ENCODE results near the gene ZNF14. TPM values are rescaled to one million over a fixed set of nuclear protein-coding genes. Genes with fewer than 3 reads are reported as not detected.
A peak's percentile ranks its signal among the peaks of the same experiment; 100 is the strongest.
"Not testable (repeated sequence)": the region's sequence is repeated elsewhere in the genome, so short reads cannot be mapped to it uniquely, and the experiment has no call there.

Gene ZNF14
- total RNA-seq, 8 experiments from 2014 or later = 3.7 to 13.9 (median 12.4) TPM

DNA sequence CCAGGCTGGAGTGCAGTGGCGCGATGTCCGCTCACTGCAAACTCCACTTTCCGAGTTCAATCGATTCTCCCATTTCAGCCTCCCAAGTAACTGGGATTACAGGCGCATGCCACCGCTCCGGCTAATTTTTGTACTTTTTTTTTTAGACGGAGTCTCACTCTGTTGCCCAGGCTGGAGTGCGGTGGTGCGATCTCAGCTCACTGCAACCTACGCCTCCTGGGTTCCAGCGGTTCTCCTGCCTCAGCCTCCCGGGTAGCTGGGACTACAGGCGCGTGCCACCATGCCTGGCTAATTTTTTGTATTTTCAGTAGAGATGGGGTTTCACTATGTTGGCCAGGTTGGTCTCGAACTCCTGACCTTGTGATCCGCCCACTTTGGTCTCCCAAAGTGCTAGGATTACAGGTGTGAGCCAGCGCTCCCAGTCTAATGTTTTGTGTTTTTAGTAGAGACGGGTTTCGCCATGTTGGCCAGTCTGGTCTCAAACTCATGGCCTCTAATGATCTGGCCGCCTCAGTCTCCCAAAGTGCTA lies 67.4 kb downstream of the ZNF14 start:
- H3K4me3 ChIP-seq; ATAC-seq (replicated peaks in 6 of 8); H3K27ac ChIP-seq; in situ Hi-C loops (cut with MboI; ENCODE audit: low pct_unique_long_range_greater_than_20kb in 2 of 9, low sequenced_read_pairs in 9 of 9, unreplicated experiment in 9 of 9): not testable (repeated sequence)
- peaks cover 10 to 14% of the 10 kb centered on the region in 2 donors for H3K4me1 ChIP-seq (replicated peaks in 1 of 2)
- 87 to 98% (median 96%) methylated on average over 4 to 16 of the region's 22 CpGs for WGBS, 10 experiments

DNA sequence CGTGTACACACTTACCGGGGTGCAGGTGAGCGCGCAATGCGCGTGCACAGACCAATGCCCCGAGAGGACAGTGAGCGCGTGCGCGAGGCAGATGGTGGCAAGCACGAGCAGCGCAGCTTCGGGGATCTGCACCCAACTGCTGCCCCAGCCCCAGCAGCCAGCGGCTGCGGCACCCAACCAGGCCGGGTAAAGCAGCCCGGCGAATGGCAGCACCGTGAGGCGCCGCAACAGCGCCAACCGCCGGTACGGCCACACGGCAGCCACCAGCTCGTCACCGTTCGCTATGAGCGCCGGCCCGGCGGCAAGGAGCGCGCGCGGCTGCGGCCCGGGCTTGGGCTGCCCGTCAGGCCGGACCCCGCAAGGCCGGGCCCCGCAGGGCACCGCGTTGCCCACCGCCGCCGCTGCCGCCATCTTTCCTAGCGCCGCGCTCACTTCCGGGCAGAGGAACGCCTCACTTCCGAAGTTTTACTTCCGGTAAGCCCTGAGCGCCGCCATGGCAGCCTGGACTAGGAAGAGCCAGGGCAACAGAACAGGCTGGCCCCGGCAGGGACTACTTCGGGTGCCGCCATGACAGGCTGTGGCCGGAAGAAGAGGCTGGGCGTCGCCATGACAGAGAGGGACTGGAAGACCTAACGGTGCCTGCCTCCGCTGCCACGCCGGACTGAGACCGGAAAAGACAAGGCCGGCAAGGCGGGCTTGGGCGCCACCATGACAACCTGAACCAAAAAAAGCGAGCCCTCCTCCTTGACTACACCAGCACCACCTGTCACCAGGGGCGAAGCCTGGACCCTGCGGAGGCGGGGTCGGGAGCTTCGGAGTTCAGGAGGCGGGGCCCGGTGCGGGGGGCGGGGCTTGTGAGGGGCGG lies 69.4 kb downstream of the ZNF14 start, which contains the start of gene ATP13A1:
Gene ATP13A1, minus strand, starts transcription at position 421 of the 865 bp plus-strand sequence. Its CDS starts 10 bp downstream, at position 411.
- Histone ChIP-seq H3K27ac (peak within 1 kb of the TSS; percentile 95 to 97), H3K4me1 (replicated peaks in 1 of 2) (peaks cover 10 to 14% of the 10 kb centered on the region in 2 donors), H3K4me3 (peak within 1 kb of the TSS; percentile 68 to 96 (median 87))
- in situ Hi-C loops (cut with MboI; ENCODE audit: low pct_unique_long_range_greater_than_20kb in 2 of 9, low sequenced_read_pairs in 9 of 9, unreplicated experiment in 9 of 9) = no loop called here
- ATAC-seq (replicated peaks in 6 of 8) = peak; percentile 77 to 94 (median 93)
- 0% methylated on average over 1 to 12 of the region's 85 CpGs; no CpG with 5 or more reads in 5 of the 10 experiments for WGBS, 10 experiments

DNA sequence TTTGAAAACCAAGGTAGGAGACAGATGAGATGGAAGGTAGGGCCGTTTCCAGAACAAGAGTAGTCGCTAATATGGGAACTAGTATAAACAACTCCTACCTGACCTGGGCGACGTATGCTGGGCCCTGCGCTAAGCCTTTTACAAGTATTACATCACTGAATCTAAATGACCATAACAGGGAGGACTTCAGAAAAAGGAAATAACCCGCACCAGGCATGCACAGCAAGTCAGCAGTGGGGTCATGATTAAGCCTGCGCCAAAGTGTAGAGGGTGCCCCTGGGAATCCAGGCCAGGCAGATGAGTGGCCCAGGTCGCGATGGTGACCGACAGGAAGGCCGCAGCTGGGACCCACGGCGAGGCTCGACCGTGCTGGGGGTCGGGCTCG lies 70.0 kb downstream of the ZNF14 start:
- ATAC-seq (replicated peaks in 6 of 8) = peak in 2 of 8 experiments; percentile 6 to 8
- Histone ChIP-seq H3K4me3 (peak overlapping the region; percentile 68 to 96 (median 87)), H3K27ac (peak overlapping the region; percentile 95 to 97), H3K4me1 (replicated peaks in 1 of 2) (peaks cover 10 to 12% of the 10 kb centered on the region in 2 donors)
- WGBS, 10 experiments = 0 to 46% (median 28%) methylated on average over 1 to 9 of the region's 17 CpGs; no CpG with 5 or more reads in 3 of the 10 experiments
- in situ Hi-C loops (cut with MboI; ENCODE audit: low pct_unique_long_range_greater_than_20kb in 2 of 9, low sequenced_read_pairs in 9 of 9, unreplicated experiment in 9 of 9) = no loop called here

- peaks cover 10 to 12% of the 10 kb centered on the region in 2 donors for H3K4me1 ChIP-seq (replicated peaks in 1 of 2)
- ATAC-seq (replicated peaks in 6 of 8) = no peak
- 40 to 93% (median 73%) methylated on average over 1 to 4 of the region's 8 CpGs; no CpG with 5 or more reads in 4 of the 10 experiments for WGBS, 10 experiments
- peak overlapping the region; percentile 95 to 97 for H3K27ac ChIP-seq
- in situ Hi-C loops (cut with MboI; ENCODE audit: low pct_unique_long_range_greater_than_20kb in 2 of 9, low sequenced_read_pairs in 9 of 9, unreplicated experiment in 9 of 9) = no loop called here
- peak overlapping the region; percentile 68 to 96 (median 87) for H3K4me3 ChIP-seq
Observed at GRCh38 chr19:19662344-19662743, 70.6 kb downstream of the ZNF14 start.

DNA sequence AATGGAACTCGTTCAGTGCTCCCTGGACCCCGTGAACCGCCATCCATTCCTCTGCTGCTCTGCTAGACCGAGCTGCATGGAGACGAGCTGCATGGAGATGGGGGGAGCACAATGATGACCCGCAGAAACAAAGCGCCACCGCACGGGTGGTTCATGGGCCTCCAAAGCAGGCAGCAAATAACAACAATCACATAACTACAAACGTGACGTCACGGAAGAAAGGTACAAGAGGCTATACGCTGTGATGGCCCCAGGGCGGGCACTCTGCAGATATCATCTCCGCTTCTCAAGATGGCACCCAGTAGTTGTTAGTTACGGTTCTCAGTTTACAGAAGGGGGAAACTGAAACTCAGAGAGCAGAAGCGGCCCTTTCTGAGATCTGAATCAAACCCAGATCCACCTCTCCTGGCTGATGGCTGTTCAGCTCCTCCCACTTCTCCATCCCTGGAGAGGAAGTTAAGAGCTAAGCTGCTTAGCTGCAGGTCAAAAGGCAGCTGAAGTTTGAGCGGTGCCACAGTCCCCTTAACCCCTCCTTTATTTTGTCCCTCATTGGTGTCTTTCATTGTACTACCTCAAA lies 71.1 kb downstream of the ZNF14 start:
- H3K4me3 ChIP-seq = peak overlapping the region in 2 of 5 donors; percentile 68 to 95
- in situ Hi-C loops (cut with MboI; ENCODE audit: low pct_unique_long_range_greater_than_20kb in 2 of 9, low sequenced_read_pairs in 9 of 9, unreplicated experiment in 9 of 9) = no loop called here

GRCh38 chr19:19661141-19661674 lies 71.7 kb downstream of the ZNF14 start:
- in situ Hi-C loops (cut with MboI; ENCODE audit: low pct_unique_long_range_greater_than_20kb in 2 of 9, low sequenced_read_pairs in 9 of 9, unreplicated experiment in 9 of 9) = no loop called here
- Histone ChIP-seq H3K4me3 (no peak overlapping the region), H3K4me1 (replicated peaks in 1 of 2) (peaks cover 10 to 12% of the 10 kb centered on the region in 2 donors), H3K27ac (no peak overlapping the region)
- WGBS, 10 experiments = 69 to 100% (median 91%) methylated on average over 2 to 9 of the region's 10 CpGs; no CpG with 5 or more reads in 7 of the 10 experiments
- no peak for ATAC-seq (replicated peaks in 6 of 8)

More for the DNA sequence above, 71.1 kb downstream of the ZNF14 start:
- Histone ChIP-seq H3K27ac (no peak overlapping the region), H3K4me1 (replicated peaks in 1 of 2) (peaks cover 10 to 12% of the 10 kb centered on the region in 2 donors)
- WGBS, 10 experiments = 57 to 91% (median 75%) methylated on average over 1 to 10 of the region's 18 CpGs; no CpG with 5 or more reads in 4 of the 10 experiments
- ATAC-seq (replicated peaks in 6 of 8) = no peak

Other genes with a start within 250 kb of the ZNF14 start
- gene TSSK6, start 217.6 kb downstream of the ZNF14 start, total RNA-seq = 1 to 10 TPM in 7 of 8 experiments, under 1 TPM in 1; 0.92 to 3.2 (median 2.0) TPM
- 100 to 1,000 TPM; 323 to 522 (median 409) TPM for gene NDUFA13, start 216.9 kb downstream of the ZNF14 start, total RNA-seq
- gene YJEFN3, start 204.2 kb downstream of the ZNF14 start, total RNA-seq = 10 to 100 TPM in 1 of 8 experiments, 1 to 10 TPM in 7; 1.1 to 10.6 (median 4.2) TPM
- gene CILP2, start 194.8 kb downstream of the ZNF14 start, total RNA-seq = 1 to 10 TPM in 2 of 8 experiments, under 1 TPM in 6; 0.37 to 1.5 (median 0.90) TPM
- gene PBX4, start 114.4 kb downstream of the ZNF14 start, total RNA-seq = 1 to 10 TPM in 6 of 8 experiments, under 1 TPM in 1, not detected in 1; 0.87 to 6.4 (median 3.7) TPM
- 10 to 100 TPM in 5 of 8 experiments, 1 to 10 TPM in 3; 1.3 to 30.2 (median 18.2) TPM for gene LPAR2, start 104.9 kb downstream of the ZNF14 start, total RNA-seq
- 10 to 100 TPM in 1 of 8 experiments, 1 to 10 TPM in 7; 3.2 to 18.2 (median 7.5) TPM for gene GMIP, start 89.5 kb downstream of the ZNF14 start, total RNA-seq
- gene ATP13A1, start 69.4 kb downstream of the ZNF14 start, total RNA-seq = 10 to 100 TPM; 18.7 to 96.9 (median 31.1) TPM
- 10 to 100 TPM in 2 of 8 experiments, 1 to 10 TPM in 6; 5.5 to 10.8 (median 8.1) TPM for gene ZNF101, start 64.3 kb downstream of the ZNF14 start, total RNA-seq
- gene ZNF506, start 88.6 kb upstream of the ZNF14 start, total RNA-seq = 10 to 100 TPM in 4 of 8 experiments, 1 to 10 TPM in 4; 1.1 to 26.3 (median 8.2) TPM
- gene ZNF253, start 132.8 kb upstream of the ZNF14 start, total RNA-seq = 10 to 100 TPM in 5 of 8 experiments, 1 to 10 TPM in 3; 1.6 to 19.5 (median 14.3) TPM
- 10 to 100 TPM in 2 of 8 experiments, 1 to 10 TPM in 3, under 1 TPM in 3; 0.61 to 20.5 (median 7.4) TPM for gene ZNF93, start 167.8 kb upstream of the ZNF14 start, total RNA-seq

Data from motor neuron (in vitro differentiated cells).